Activated CD4-positive, alpha-beta memory T cell treated with anti-CD3 and anti-CD28 coated beads, Interleukin-2, amount 10 ng/mL, durations not matched to agents 7 days and 5 days (primary cell): ENCODE results near the gene DSCAML1. TPM values are rescaled to one million over a fixed set of nuclear protein-coding genes. Genes with fewer than 3 reads are reported as not detected.
A peak's percentile ranks its signal among the peaks of the same experiment; 100 is the strongest.

Experiments
- CTCF ChIA-PET: fragments of 350-600 bp; sonication (Branson Sonifier 250); formaldehyde crosslinking; loops from one replicate; lab custom pipeline; 2021; ENCODE audit warnings: antibody characterized with exemption, inconsistent platforms; lab: Charles Lee
- POLR2A ChIA-PET: fragments of 350-600 bp; sonication (Branson Sonifier 250); formaldehyde crosslinking; loops from one replicate; lab custom pipeline; 2021; ENCODE audit warnings: antibody characterized with exemption; lab: Charles Lee
- DNase-seq: peaks from one replicate; pipeline ENCODE4 v3.0.0-alpha.2; 2020
- H3K27ac Mint-ChIP-seq: one replicate; pipeline ENCODE4 v1.8.0; 2021; ENCODE audit warnings: mild to moderate bottlenecking, mixed read lengths
- H3K27me3 Mint-ChIP-seq: one replicate; pipeline ENCODE4 v1.8.0; 2021; ENCODE audit warnings: mixed read lengths
- H3K36me3 Mint-ChIP-seq: one replicate; pipeline ENCODE4 v1.8.0; 2021; ENCODE audit warnings: low read depth, mixed read lengths
- H3K4me1 Mint-ChIP-seq: one replicate; pipeline ENCODE4 v1.8.0; 2021; ENCODE audit warnings: mixed read lengths
- H3K4me3 Mint-ChIP-seq: one replicate; pipeline ENCODE4 v1.8.0; 2021; ENCODE audit warnings: mild to moderate bottlenecking, mixed read lengths
- H3K9me3 Mint-ChIP-seq: one replicate; pipeline ENCODE4 v1.8.0; 2021; ENCODE audit warnings: mixed read lengths
- total RNA-seq, 2 experiments: library from RNA; stranded (reverse); gene quantifications; one replicate each; pipeline ENCODE4 v1.2.3, GENCODE V29; 2021

The DSCAML1 gene
- total RNA-seq, 2 experiments from 2014 or later = 0.03 TPM; not detected in 1

- POLR2A ChIA-PET = interaction anchor here (1.3 to 3.2 kb wide), 4 partner anchors 12 to 172 kb away, joined by 6 to 15 read pairs (median 11); no protein-coding TSS in a partner anchor
- Mint-ChIP-seq H3K27me3 (no peaks in the 10 kb centered on the region), H3K9me3 (no peaks in the 10 kb centered on the region), H3K4me1 (peaks cover 48% of the 10 kb centered on the region), H3K27ac (no peak overlapping the region), H3K36me3 (no peaks in the 10 kb centered on the region), H3K4me3 (no peak overlapping the region)
- no peak for DNase-seq
- CTCF ChIA-PET = interaction anchor here (1.2 to 3.0 kb wide), 2 partner anchors 43 to 224 kb away, joined by 3 to 17 read pairs; no protein-coding TSS in a partner anchor
Observed at GRCh38 chr11:117829369-117829725, 32.3 kb upstream of the DSCAML1 start.

GRCh38 chr11:117828611-117829368 is 31.8 kb upstream of the DSCAML1 start:
- ChIA-PET CTCF (interaction anchor here (1.0 to 3.0 kb wide), 9 partner anchors 12 to 225 kb away, joined by 3 to 17 read pairs (median 5); no protein-coding TSS in a partner anchor), POLR2A (interaction anchor here (0.8 to 3.2 kb wide), 8 partner anchors 11 to 223 kb away, joined by 3 to 15 read pairs (median 6); no protein-coding TSS in a partner anchor)
- peak overlapping the region; percentile 74 for H3K27ac Mint-ChIP-seq
- no peaks in the 10 kb centered on the region for H3K27me3 Mint-ChIP-seq
- peak; percentile 85 for DNase-seq
- H3K4me1 Mint-ChIP-seq = peaks cover 53% of the 10 kb centered on the region
- H3K4me3 Mint-ChIP-seq = no peak overlapping the region
- H3K36me3 Mint-ChIP-seq = no peaks in the 10 kb centered on the region
- no peaks in the 10 kb centered on the region for H3K9me3 Mint-ChIP-seq

- Mint-ChIP-seq H3K4me3 (no peak overlapping the region), H3K36me3 (no peaks in the 10 kb centered on the region)
Observed at GRCh38 chr11:117827521-117828511, 30.8 kb upstream of the DSCAML1 start.

GRCh38 chr11:117826832-117827231 is 29.8 kb upstream of the DSCAML1 start:
- CTCF ChIA-PET = interaction anchor here (2.3 to 2.4 kb wide), 2 partner anchors 10 to 120 kb away, joined by 7 to 15 read pairs; no protein-coding TSS in a partner anchor
- Mint-ChIP-seq H3K27me3 (no peaks in the 10 kb centered on the region), H3K36me3 (no peaks in the 10 kb centered on the region), H3K4me3 (no peak overlapping the region), H3K27ac (peak overlapping the region; percentile 14), H3K9me3 (no peaks in the 10 kb centered on the region), H3K4me1 (peaks cover 67% of the 10 kb centered on the region)
- no peak for DNase-seq
- POLR2A ChIA-PET = interaction anchor here (0.6 to 3.2 kb wide), 5 partner anchors 9 to 124 kb away, joined by 3 to 15 read pairs (median 4); no protein-coding TSS in a partner anchor

More at GRCh38 chr11:117827521-117828511, 30.8 kb upstream of the DSCAML1 start:
- POLR2A ChIA-PET = interaction anchor here (0.8 to 3.2 kb wide), 9 partner anchors 10 to 224 kb away, joined by 3 to 15 read pairs (median 6); no protein-coding TSS in a partner anchor
- peak; percentile 22 for DNase-seq
- CTCF ChIA-PET = interaction anchor here (1.0 to 3.0 kb wide), 10 partner anchors 11 to 226 kb away, joined by 3 to 17 read pairs (median 4); no protein-coding TSS in a partner anchor
- Mint-ChIP-seq H3K27ac (no peak overlapping the region), H3K27me3 (no peaks in the 10 kb centered on the region), H3K9me3 (no peaks in the 10 kb centered on the region), H3K4me1 (peaks cover 62% of the 10 kb centered on the region)

- Mint-ChIP-seq H3K9me3 (no peaks in the 10 kb centered on the region), H3K4me3 (no peak overlapping the region), H3K4me1 (peaks cover 66% of the 10 kb centered on the region), H3K27ac (no peak overlapping the region), H3K36me3 (no peaks in the 10 kb centered on the region), H3K27me3 (no peaks in the 10 kb centered on the region)
- CTCF ChIA-PET = interaction anchor here (1.0 to 3.9 kb wide), 4 partner anchors 10 to 227 kb away, joined by 3 to 32 read pairs (median 13); no protein-coding TSS in a partner anchor
- no peak for DNase-seq
- POLR2A ChIA-PET = interaction anchor here (1.0 to 2.7 kb wide), 2 partner anchors 11 to 121 kb away, joined by 3 to 9 read pairs; no protein-coding TSS in a partner anchor
Observed at GRCh38 chr11:117826190-117826570, 29.2 kb upstream of the DSCAML1 start.

GRCh38 chr11:117825538-117826189 is 28.6 kb upstream of the DSCAML1 start:
- Mint-ChIP-seq H3K9me3 (no peaks in the 10 kb centered on the region), H3K4me3 (no peak overlapping the region), H3K27ac (no peak overlapping the region), H3K27me3 (no peaks in the 10 kb centered on the region), H3K36me3 (no peaks in the 10 kb centered on the region), H3K4me1 (peaks cover 61% of the 10 kb centered on the region)
- no peak for DNase-seq
- ChIA-PET POLR2A (interaction anchor here (0.6 to 2.7 kb wide), 3 partner anchors 10 to 228 kb away, joined by 3 to 9 read pairs (median 3); no protein-coding TSS in a partner anchor), CTCF (interaction anchor here (1.0 to 3.9 kb wide), 4 partner anchors 10 to 227 kb away, joined by 3 to 32 read pairs (median 13); no protein-coding TSS in a partner anchor)

- CTCF ChIA-PET = interaction anchor here (1.0 to 10.3 kb wide), 8 partner anchors 9 to 347 kb away, joined by 3 to 189 read pairs (median 13); no protein-coding TSS in a partner anchor
- H3K4me3 Mint-ChIP-seq = no peak within 1 kb of the TSS
- no peaks in the 10 kb centered on the region for H3K9me3 Mint-ChIP-seq
- DNase-seq = peak; percentile 10
- POLR2A ChIA-PET = interaction anchor here (0.6 to 2.7 kb wide), 4 partner anchors 10 to 228 kb away, joined by 3 to 9 read pairs (median 4); no protein-coding TSS in a partner anchor
- no peaks in the 10 kb centered on the region for H3K36me3 Mint-ChIP-seq
- H3K4me1 Mint-ChIP-seq = peaks cover 54% of the 10 kb centered on the region
- peak within 1 kb of the TSS; percentile 26 for H3K27ac Mint-ChIP-seq
- no peaks in the 10 kb centered on the region for H3K27me3 Mint-ChIP-seq
Observed at GRCh38 chr11:117824571-117825537, 27.8 kb upstream of the DSCAML1 start, which contains the start of gene FXYD2. FXYD2 (minus strand) TSS chr11:117824744; CDS start chr11:117824678, 66 bp downstream.

- no peak overlapping the region for H3K4me3 Mint-ChIP-seq
Observed at GRCh38 chr11:117823946-117824420, 27.0 kb upstream of the DSCAML1 start.

GRCh38 chr11:117823294-117823945 is 26.4 kb upstream of the DSCAML1 start:
- Mint-ChIP-seq H3K9me3 (no peaks in the 10 kb centered on the region), H3K36me3 (no peaks in the 10 kb centered on the region), H3K4me3 (no peak overlapping the region), H3K4me1 (peaks cover 49% of the 10 kb centered on the region), H3K27me3 (no peaks in the 10 kb centered on the region), H3K27ac (no peak overlapping the region)
- no peak for DNase-seq
- ChIA-PET CTCF (interaction anchor here (0.9 to 10.3 kb wide), 12 partner anchors 8 to 348 kb away, joined by 3 to 189 read pairs (median 5); no protein-coding TSS in a partner anchor), POLR2A (interaction anchor here (0.9 to 1.2 kb wide), 5 partner anchors 12 to 230 kb away, joined by 3 to 6 read pairs (median 3); no protein-coding TSS in a partner anchor)

More at GRCh38 chr11:117823946-117824420, 27.0 kb upstream of the DSCAML1 start:
- CTCF ChIA-PET = interaction anchor here (1.1 to 10.3 kb wide), 8 partner anchors 8 to 348 kb away, joined by 3 to 189 read pairs (median 13); no protein-coding TSS in a partner anchor
- no peak for DNase-seq
- Mint-ChIP-seq H3K9me3 (no peaks in the 10 kb centered on the region), H3K4me1 (peaks cover 49% of the 10 kb centered on the region), H3K27me3 (no peaks in the 10 kb centered on the region), H3K27ac (peak overlapping the region; percentile 26), H3K36me3 (no peaks in the 10 kb centered on the region)
- POLR2A ChIA-PET = interaction anchor here (0.9 to 2.7 kb wide), 5 partner anchors 9 to 229 kb away, joined by 3 to 9 read pairs (median 4); no protein-coding TSS in a partner anchor
